Esophagus squamous epithelium (tissue), 5 donors: ENCODE measurements around the gene POLA1. TPM values are rescaled to one million over a fixed set of nuclear protein-coding genes. Genes with fewer than 3 reads are reported as not detected.

Source experiments
- DNase-seq: peaks from one replicate; lab custom pipeline; 2025; lab: John Stamatoyannopoulos, UW
- H3K27ac ChIP-seq, 4 donors: fragments of 200-600 bp; sonication (generic); one replicate each; pipeline ENCODE4 v1.5.1; 2016 to 2019; ENCODE audit warnings: mild to moderate bottlenecking in 1 of 4
- H3K27me3 ChIP-seq, 4 donors: fragments of 200-600 bp; sonication (generic); 1 replicate in 3 of 4; 2 replicates in 1 of 4; pipeline versions ENCODE4 v1.5.1 to v1.6.0; 2017 to 2021; ENCODE audit warnings: antibody characterized with exemption in 1 of 4
- H3K36me3 ChIP-seq, 3 donors: fragments of 200-600 bp; sonication (generic); one replicate each; pipeline ENCODE4 v1.5.1; 2016 to 2019
- H3K4me1 ChIP-seq, 3 donors: fragments of 200-600 bp; sonication (generic); one replicate each; pipeline ENCODE4 v1.5.1; 2017 to 2019
- H3K4me3 ChIP-seq, 4 donors: fragments of 200-600 bp; sonication (generic); 1 replicate in 3 of 4; 2 replicates in 1 of 4; pipeline ENCODE4 v1.5.1; 2016 to 2019; ENCODE audit warnings: mild to moderate bottlenecking in 2 of 4, moderate library complexity in 1 of 4
- H3K9me3 ChIP-seq, 3 donors: fragments of 200-600 bp; sonication (generic); one replicate each; pipeline ENCODE4 v1.5.1; 2016 to 2019
- POLR2A ChIP-seq, 4 donors: fragments of 450-650 bp; IDR thresholded peaks; one replicate each; pipeline ENCODE4 v1.6.1; 2017; ENCODE audit warnings: antibody characterized with exemption in 4 of 4, mild to moderate bottlenecking in 4 of 4, moderate library complexity in 3 of 4
- WGBS, 2 donors: methylation state at CpG; one replicate each; pipeline ENCODE4 v1.1.5; 2018; 5-methylcytosine and 5-hydroxymethylcytosine counted together
- intact Hi-C: fragments of 100-400 bp; cut with DNase I; formaldehyde crosslinking; loops from one replicate; pipeline ENCODE4 v1.15.0; 2022
- total RNA-seq, 4 donors: library from RNA; depleted of rRNA; stranded (reverse); fragments of >200 nt; gene quantifications; one replicate each; pipeline ENCODE4 v1.1.0, GENCODE V29; 2016
- TF ChIP-seq, protein P1 (sequence below), 6 experiments: fragments of 450-650 bp in 4 of 6; fragments of 200-600 bp in 2 of 6; sonication (generic) in 2 of 6; IDR thresholded peaks; one replicate each; pipeline ENCODE4 v1.5.1; 2016 to 2019; ENCODE audit warnings: antibody characterized with exemption in 6 of 6, mild to moderate bottlenecking in 4 of 6, moderate library complexity in 4 of 6
- donor health status: DM: yes; HTN: yes; CAD: no.

Gene POLA1
- total RNA-seq, 4 donors from 2014 or later = 5.3 to 14.7 (median 13.1) TPM

DNA sequence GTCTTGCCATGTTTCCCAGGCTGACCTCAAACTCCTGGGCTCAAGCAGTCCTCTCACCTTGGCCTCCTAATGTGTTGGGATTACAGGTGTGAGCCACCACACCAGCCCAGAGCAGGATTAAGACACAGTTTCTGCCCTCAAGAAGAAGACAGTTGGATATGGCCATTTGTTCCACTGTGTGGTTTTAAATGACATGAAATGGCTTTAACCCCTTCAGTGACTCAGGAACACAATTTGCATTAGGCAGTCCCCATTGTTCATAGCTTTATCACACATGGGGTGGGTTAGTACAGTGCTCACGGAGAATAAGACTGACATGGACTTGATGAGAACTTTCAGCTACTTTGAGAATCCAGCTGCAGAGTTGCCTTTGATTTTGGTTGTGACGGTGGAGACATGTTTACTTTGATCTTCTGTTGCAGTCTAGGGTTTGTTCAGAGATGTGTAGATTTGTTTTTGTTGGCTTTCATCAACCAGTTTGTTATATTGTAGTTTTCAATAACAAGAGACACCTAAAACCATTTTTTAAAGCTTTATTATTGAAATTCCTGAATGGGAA is 261.7 kb downstream of the POLA1 start:
- H3K4me1 ChIP-seq = no peaks in the 10 kb centered on the region
- no peak for DNase-seq
- H3K27me3 ChIP-seq = no peaks in the 10 kb centered on the region
- TF ChIP-seq POLR2A (IDR thresholded peaks at IDR 0.05) = no peak
- TF ChIP-seq, protein P1, sequence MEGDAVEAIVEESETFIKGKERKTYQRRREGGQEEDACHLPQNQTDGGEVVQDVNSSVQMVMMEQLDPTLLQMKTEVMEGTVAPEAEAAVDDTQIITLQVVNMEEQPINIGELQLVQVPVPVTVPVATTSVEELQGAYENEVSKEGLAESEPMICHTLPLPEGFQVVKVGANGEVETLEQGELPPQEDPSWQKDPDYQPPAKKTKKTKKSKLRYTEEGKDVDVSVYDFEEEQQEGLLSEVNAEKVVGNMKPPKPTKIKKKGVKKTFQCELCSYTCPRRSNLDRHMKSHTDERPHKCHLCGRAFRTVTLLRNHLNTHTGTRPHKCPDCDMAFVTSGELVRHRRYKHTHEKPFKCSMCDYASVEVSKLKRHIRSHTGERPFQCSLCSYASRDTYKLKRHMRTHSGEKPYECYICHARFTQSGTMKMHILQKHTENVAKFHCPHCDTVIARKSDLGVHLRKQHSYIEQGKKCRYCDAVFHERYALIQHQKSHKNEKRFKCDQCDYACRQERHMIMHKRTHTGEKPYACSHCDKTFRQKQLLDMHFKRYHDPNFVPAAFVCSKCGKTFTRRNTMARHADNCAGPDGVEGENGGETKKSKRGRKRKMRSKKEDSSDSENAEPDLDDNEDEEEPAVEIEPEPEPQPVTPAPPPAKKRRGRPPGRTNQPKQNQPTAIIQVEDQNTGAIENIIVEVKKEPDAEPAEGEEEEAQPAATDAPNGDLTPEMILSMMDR (IDR thresholded peaks at IDR 0.05) = no peak
- H3K9me3 ChIP-seq = no peaks in the 10 kb centered on the region
- intact Hi-C loops = no loop called here
- no peak overlapping the region for H3K27ac ChIP-seq
- H3K4me3 ChIP-seq = no peak overlapping the region
- no peaks in the 10 kb centered on the region for H3K36me3 ChIP-seq
- WGBS, 2 donors = 57% methylated on average over 2 of the region's 2 CpGs; no CpG with 5 or more reads in 1 of the 2 donors

DNA sequence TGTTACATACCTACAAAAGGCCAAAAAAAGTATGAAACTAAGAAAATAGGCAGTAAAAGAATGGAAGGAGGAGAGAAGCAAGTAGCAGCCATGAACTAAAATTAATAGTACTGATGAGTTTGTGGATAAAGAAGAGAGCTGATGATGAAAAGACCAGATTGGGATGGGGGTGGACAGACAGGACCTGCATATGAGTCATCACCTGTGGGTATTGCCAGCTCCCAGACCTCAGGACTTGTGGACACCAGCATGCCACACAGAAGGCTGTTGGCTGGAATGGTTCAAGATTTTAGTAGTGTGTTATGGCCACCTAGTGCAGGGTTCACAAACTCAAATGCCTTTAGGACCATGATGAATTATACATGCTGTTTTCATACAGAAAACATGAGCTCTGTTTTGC is 263.1 kb downstream of the POLA1 start:
- Histone ChIP-seq H3K36me3 (no peaks in the 10 kb centered on the region), H3K4me3 (no peak overlapping the region), H3K9me3 (no peaks in the 10 kb centered on the region), H3K27ac (no peak overlapping the region), H3K4me1 (no peaks in the 10 kb centered on the region), H3K27me3 (no peaks in the 10 kb centered on the region)
- intact Hi-C loops = no loop called here
- TF ChIP-seq, protein P1 (IDR thresholded peaks at IDR 0.05) = no peak
- TF ChIP-seq POLR2A (IDR thresholded peaks at IDR 0.05) = no peak
- no peak for DNase-seq

DNA sequence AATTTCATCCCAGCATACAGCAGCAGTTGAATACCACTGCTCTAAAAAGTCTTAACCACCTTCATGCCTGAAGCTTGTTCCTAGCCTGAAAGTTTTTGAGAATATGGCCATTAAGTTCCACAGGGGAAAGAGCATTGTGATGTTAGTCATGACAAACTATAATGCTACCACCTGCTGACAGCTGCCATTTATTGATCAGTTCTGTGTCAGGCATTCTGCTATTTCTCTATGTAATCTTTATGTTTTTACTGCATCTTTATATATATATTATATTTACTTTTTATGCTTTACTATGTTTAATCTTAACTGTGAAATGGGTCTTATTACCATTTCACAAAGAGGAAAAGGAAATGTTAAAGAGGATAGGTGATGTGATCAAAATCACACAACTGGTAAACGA is 268.1 kb downstream of the POLA1 start:
- H3K36me3 ChIP-seq = no peaks in the 10 kb centered on the region
- 67 to 71% methylated on average over 1 of the region's 1 CpG for WGBS, 2 donors
- H3K9me3 ChIP-seq = no peaks in the 10 kb centered on the region
- TF ChIP-seq, protein P1 (IDR thresholded peaks at IDR 0.05) = no peak
- TF ChIP-seq POLR2A (IDR thresholded peaks at IDR 0.05) = no peak
- intact Hi-C loops = no loop called here
- no peak for DNase-seq
- no peaks in the 10 kb centered on the region for H3K4me1 ChIP-seq
- no peaks in the 10 kb centered on the region for H3K27me3 ChIP-seq
- no peak overlapping the region for H3K27ac ChIP-seq
- H3K4me3 ChIP-seq = no peak overlapping the region

DNA sequence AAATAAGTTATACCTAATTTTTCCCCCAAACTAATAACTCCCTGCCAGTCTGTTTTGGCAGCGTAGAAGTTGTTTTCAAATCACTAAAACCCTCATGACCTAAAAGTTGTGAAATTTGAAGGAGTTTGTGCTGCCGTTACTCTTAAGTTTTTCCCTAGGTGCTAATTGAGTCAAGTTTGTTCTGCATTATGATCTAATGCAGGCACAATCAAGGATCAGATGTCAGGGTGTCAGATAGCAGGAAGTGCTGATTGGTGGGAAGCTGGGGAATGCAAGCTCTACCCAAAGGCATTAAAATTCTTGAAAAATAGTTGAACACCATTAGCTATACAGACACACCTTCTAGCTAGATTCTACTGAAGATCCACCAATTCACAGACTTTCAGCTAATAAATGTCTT is 270.1 kb downstream of the POLA1 start:
- Histone ChIP-seq H3K36me3 (no peaks in the 10 kb centered on the region), H3K9me3 (no peaks in the 10 kb centered on the region), H3K4me1 (no peaks in the 10 kb centered on the region), H3K27ac (no peak overlapping the region), H3K27me3 (no peaks in the 10 kb centered on the region), H3K4me3 (no peak overlapping the region)
- WGBS, 2 donors = 71 to 93% methylated on average over 2 of the region's 2 CpGs
- DNase-seq = no peak
- TF ChIP-seq, protein P1 (IDR thresholded peaks at IDR 0.05) = no peak
- no peak for TF ChIP-seq POLR2A (IDR thresholded peaks at IDR 0.05)
- intact Hi-C loops = no loop called here

DNA sequence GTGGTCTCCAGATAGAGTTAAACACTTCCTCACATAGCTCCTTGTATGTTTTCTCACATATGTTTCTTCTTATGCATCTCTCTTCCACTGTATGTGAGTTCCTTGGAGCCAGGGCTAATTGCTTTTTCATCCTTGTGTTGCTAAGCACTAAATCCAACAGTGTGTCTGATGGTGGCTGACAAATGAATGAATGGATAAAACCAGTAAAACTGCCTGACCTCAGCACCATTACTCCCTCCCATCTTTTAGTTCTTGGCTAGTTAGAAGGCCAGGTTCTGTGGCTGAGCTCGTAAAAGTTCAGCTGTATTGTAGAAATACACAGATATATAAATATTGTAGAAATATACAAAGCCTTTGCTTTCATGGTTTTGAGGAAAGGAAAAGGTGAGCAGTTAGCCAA is 271.7 kb downstream of the POLA1 start:
- WGBS, 2 donors = 57 to 64% methylated on average over 1 of the region's 1 CpG
- no peak overlapping the region for H3K4me3 ChIP-seq
- no peaks in the 10 kb centered on the region for H3K4me1 ChIP-seq
- no peak for TF ChIP-seq POLR2A (IDR thresholded peaks at IDR 0.05)
- TF ChIP-seq, protein P1 (IDR thresholded peaks at IDR 0.05) = no peak
- no peaks in the 10 kb centered on the region for H3K36me3 ChIP-seq
- no peaks in the 10 kb centered on the region for H3K27me3 ChIP-seq
- no peaks in the 10 kb centered on the region for H3K9me3 ChIP-seq
- no peak overlapping the region for H3K27ac ChIP-seq
- intact Hi-C loops = no loop called here
- DNase-seq = no peak
